SK-N-SH (cell line): ENCODE results near the gene RASL12.
A peak's percentile ranks its signal among the peaks of the same experiment; 100 is the strongest.

Experiments
- CTCF ChIP-seq: fragments of 200-600 bp; sonication (generic); IDR thresholded peaks from 2 replicates; pipeline ENCODE4 v1.6.1; 2017; ENCODE audit warnings: antibody characterized with exemption, mild to moderate bottlenecking, moderate library complexity
- EP300 ChIP-seq, 2 experiments: IDR thresholded peaks; 2 replicates each; pipeline versions ENCODE4 v1.4.0 to v1.6.1; 2012; ENCODE audit warnings: borderline replicate concordance in 1 of 2, low read depth in 1 of 2, low read length in 1 of 2
- EZH2phosphoT487 ChIP-seq: fragments of 200-600 bp; sonication (generic); IDR thresholded peaks from 2 replicates; pipeline ENCODE4 v1.6.1; 2017; ENCODE audit warnings: low read depth, mixed run types, mild to moderate bottlenecking, antibody characterized with exemption, moderate library complexity, borderline replicate concordance
- FOSL2 ChIP-seq: IDR thresholded peaks from 2 replicates; pipeline ENCODE4 v1.4.0; 2012; ENCODE audit warnings: low read depth, mild to moderate bottlenecking, moderate library complexity, borderline replicate concordance
- GATA2 ChIP-seq: sonication (generic); formaldehyde crosslinking; IDR thresholded peaks from 2 replicates; pipeline ENCODE4 v1.5.0; 2020; ENCODE audit warnings: mild to moderate bottlenecking, missing genetic modification reagents
- MXI1 ChIP-seq: IDR thresholded peaks from 2 replicates; pipeline ENCODE4 v1.6.1; 2012; ENCODE audit warnings: mild to moderate bottlenecking, low read depth, low read length, improper control_type of control experiment
- NFIC ChIP-seq: IDR thresholded peaks from 2 replicates; pipeline ENCODE4 v1.4.0; 2012; ENCODE audit warnings: borderline replicate concordance
- POLR2AphosphoS5 ChIP-seq: IDR thresholded peaks from 2 replicates; pipeline ENCODE4 v1.6.1; 2012; ENCODE audit warnings: low read depth, low read length
- RAD21 ChIP-seq: IDR thresholded peaks from 2 replicates; pipeline ENCODE4 v1.6.1; 2012; ENCODE audit warnings: mild to moderate bottlenecking, low read length
- TAF1 ChIP-seq: IDR thresholded peaks from 2 replicates; pipeline ENCODE4 v1.6.1; 2012; ENCODE audit warnings: low read depth, mild to moderate bottlenecking, low read length, moderate library complexity, borderline replicate concordance
- TCF12 ChIP-seq: IDR thresholded peaks from 2 replicates; pipeline ENCODE4 v1.4.0; 2012
- TEAD4 ChIP-seq: IDR thresholded peaks from 2 replicates; pipeline ENCODE4 v1.4.0; 2012; ENCODE audit warnings: mild to moderate bottlenecking, borderline replicate concordance; ENCODE audit not compliant: insufficient read depth
- YY1 ChIP-seq: IDR thresholded peaks from 2 replicates; pipeline ENCODE4 v1.4.0; 2012; ENCODE audit warnings: low read depth, mild to moderate bottlenecking
- TF ChIP-seq, protein P1 (sequence below): fragments of 150-350 bp; IDR thresholded peaks from 2 replicates; pipeline ENCODE4 v1.6.1; 2017; ENCODE audit warnings: antibody characterized with exemption, low read length, low read depth, borderline replicate concordance

DNA sequence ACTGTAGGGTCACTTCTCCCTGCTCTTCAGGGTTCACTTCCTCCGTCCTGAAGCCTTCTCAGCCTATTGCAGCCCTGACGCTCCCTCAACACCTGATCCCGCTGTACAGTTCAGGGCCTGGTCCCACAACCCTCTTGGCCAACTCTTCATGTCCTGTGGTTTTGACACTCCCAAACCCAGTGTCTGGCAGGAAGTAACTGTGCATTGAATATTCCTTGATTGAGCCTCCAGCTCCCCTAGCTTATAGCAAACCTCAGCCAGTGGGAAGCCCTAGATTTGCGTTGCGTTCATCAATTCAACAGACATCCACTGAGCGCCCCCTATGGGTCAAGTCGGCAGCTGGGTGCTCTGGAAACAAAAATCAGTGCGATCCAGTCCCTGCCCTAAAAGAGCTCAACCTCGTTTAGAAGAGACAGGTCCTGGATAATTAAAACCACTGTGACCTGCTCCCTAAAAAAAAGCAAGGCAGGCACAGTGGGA lies 33.7 kb upstream of the RASL12 start:
- TF ChIP-seq TEAD4 = no peak
- TF ChIP-seq POLR2AphosphoS5 = no peak
- TF ChIP-seq CTCF = peak; percentile 74
- TF ChIP-seq TCF12 = no peak
- no peak for TF ChIP-seq MXI1
- peak; percentile 80 for TF ChIP-seq RAD21
- no peak for TF ChIP-seq EZH2phosphoT487
- no peak for TF ChIP-seq FOSL2
- TF ChIP-seq, protein P1, sequence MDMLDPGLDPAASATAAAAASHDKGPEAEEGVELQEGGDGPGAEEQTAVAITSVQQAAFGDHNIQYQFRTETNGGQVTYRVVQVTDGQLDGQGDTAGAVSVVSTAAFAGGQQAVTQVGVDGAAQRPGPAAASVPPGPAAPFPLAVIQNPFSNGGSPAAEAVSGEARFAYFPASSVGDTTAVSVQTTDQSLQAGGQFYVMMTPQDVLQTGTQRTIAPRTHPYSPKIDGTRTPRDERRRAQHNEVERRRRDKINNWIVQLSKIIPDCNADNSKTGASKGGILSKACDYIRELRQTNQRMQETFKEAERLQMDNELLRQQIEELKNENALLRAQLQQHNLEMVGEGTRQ = no peak
- TF ChIP-seq NFIC = no peak
- TF ChIP-seq YY1 = no peak
- no peak for TF ChIP-seq EP300 (IDR thresholded peaks at IDR 0.05; ENCODE audit: borderline replicate concordance in 1 of 2, low read depth in 1 of 2, low read length in 1 of 2)
- no peak for TF ChIP-seq TAF1
- no peak for TF ChIP-seq GATA2 (CRISPR knock-in tag)
